Peyer's patch (tissue), 4 donors: ENCODE measurements around the gene CCDC51.

Experiments
- POLR2A ChIP-seq, 2 donors: fragments of 450-650 bp; IDR thresholded peaks; one replicate each; pipeline ENCODE4 v1.5.1; 2017; ENCODE audit warnings: antibody characterized with exemption in 2 of 2, mild to moderate bottlenecking in 2 of 2, moderate library complexity in 2 of 2
- TF ChIP-seq, protein P1 (sequence below), 6 experiments: fragments of 450-650 bp in 4 of 6; fragments of 200-600 bp in 2 of 6; sonication (generic) in 1 of 6; IDR thresholded peaks; one replicate each; pipeline ENCODE4 v1.5.1; 2017 to 2019; ENCODE audit warnings: antibody characterized with exemption in 6 of 6, mild to moderate bottlenecking in 3 of 6, moderate library complexity in 1 of 6

DNA sequence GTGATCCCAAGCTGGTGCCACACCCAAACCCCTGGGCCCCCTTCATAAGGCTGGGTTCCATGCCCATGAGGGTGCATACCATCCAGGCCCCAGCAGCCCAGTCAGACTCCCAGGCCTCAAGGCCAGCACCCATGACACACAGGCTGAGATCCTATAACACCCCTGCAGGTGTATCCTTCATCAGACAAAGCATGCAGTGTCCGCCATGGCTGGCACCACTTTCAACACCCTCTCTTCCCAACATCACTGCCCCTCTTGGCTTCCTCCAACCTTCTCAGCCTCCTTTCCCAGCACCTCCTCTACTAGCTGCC, 3.5 kb downstream of the CCDC51 start:
- TF ChIP-seq, protein P1, sequence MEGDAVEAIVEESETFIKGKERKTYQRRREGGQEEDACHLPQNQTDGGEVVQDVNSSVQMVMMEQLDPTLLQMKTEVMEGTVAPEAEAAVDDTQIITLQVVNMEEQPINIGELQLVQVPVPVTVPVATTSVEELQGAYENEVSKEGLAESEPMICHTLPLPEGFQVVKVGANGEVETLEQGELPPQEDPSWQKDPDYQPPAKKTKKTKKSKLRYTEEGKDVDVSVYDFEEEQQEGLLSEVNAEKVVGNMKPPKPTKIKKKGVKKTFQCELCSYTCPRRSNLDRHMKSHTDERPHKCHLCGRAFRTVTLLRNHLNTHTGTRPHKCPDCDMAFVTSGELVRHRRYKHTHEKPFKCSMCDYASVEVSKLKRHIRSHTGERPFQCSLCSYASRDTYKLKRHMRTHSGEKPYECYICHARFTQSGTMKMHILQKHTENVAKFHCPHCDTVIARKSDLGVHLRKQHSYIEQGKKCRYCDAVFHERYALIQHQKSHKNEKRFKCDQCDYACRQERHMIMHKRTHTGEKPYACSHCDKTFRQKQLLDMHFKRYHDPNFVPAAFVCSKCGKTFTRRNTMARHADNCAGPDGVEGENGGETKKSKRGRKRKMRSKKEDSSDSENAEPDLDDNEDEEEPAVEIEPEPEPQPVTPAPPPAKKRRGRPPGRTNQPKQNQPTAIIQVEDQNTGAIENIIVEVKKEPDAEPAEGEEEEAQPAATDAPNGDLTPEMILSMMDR (IDR thresholded peaks at IDR 0.05), result no peak
- no peak for TF ChIP-seq POLR2A (IDR thresholded peaks at IDR 0.05)
